Astrocyte (in vitro differentiated cells and primary cell): Measurements from ENCODE around the gene CRAT.

ENCODE experiments used
- EZH2 ChIP-seq: IDR thresholded peaks from 2 replicates; pipeline ENCODE4 v1.6.1; 2012; ENCODE audit warnings: mild to moderate bottlenecking, low read length, inconsistent platforms; ENCODE audit not compliant: insufficient read depth
- TF ChIP-seq, protein P1 (sequence below): IDR thresholded peaks from 2 replicates; pipeline ENCODE4 v1.5.1; 2011; ENCODE audit warnings: low read depth, mild to moderate bottlenecking, inconsistent platforms, low read length, moderate library complexity; ENCODE audit not compliant: insufficient read depth

DNA sequence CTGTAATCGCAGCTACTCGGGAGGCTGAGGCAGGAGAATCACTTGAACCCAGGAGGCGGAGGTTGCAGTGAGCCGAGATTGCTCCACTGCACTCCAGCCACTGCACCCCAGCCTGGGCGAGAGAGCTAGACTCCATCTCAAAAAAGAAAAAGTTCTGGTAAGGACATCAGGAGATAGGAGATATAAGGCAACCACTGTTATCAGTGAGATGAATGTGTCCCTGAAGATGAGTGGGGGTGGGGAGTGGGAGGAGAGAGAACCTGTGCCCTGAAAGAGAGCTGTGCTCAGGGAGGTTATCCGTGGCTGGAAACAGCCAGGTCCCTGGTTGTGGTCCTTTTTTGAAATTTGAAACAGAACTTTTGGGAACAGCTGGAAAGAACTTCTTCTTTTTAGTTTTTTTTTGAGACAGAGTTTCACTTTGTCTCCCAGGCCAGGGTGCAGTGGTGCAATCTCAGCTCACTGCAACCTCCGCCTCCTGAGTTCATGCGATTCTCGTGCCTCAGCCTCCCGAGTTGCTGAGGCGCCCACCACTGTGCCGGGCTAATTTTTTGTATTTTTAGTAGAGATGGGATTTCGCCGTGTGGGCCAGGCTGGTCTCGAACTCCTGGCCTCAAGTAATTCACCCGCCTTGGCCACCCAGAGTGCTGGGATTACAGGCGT lies 3.2 kb upstream of the CRAT start:
- TF ChIP-seq, protein P1, sequence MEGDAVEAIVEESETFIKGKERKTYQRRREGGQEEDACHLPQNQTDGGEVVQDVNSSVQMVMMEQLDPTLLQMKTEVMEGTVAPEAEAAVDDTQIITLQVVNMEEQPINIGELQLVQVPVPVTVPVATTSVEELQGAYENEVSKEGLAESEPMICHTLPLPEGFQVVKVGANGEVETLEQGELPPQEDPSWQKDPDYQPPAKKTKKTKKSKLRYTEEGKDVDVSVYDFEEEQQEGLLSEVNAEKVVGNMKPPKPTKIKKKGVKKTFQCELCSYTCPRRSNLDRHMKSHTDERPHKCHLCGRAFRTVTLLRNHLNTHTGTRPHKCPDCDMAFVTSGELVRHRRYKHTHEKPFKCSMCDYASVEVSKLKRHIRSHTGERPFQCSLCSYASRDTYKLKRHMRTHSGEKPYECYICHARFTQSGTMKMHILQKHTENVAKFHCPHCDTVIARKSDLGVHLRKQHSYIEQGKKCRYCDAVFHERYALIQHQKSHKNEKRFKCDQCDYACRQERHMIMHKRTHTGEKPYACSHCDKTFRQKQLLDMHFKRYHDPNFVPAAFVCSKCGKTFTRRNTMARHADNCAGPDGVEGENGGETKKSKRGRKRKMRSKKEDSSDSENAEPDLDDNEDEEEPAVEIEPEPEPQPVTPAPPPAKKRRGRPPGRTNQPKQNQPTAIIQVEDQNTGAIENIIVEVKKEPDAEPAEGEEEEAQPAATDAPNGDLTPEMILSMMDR, result no peak
- TF ChIP-seq EZH2, result no peak
